HL-60 (cell line): ENCODE results near the gene UBQLN4.

ENCODE experiments used
- POLR2AphosphoS5 ChIP-seq: IDR thresholded peaks from 2 replicates; pipeline ENCODE4 v1.6.1; 2012; ENCODE audit warnings: low read depth
- TF ChIP-seq, protein P1 (sequence below): IDR thresholded peaks from one replicate; pipeline ENCODE4 v1.5.1; 2011; ENCODE audit warnings: low read length, control low read depth, inconsistent platforms; ENCODE audit not compliant: insufficient read depth
- TF ChIP-seq, protein P2 (sequence below): IDR thresholded peaks from 2 replicates; pipeline ENCODE4 v1.6.1; 2012; ENCODE audit warnings: low read depth; ENCODE audit not compliant: insufficient replicate concordance

GRCh38 chr1:156065871-156066270, 12.3 kb upstream of the UBQLN4 start:
- TF ChIP-seq, protein P1, sequence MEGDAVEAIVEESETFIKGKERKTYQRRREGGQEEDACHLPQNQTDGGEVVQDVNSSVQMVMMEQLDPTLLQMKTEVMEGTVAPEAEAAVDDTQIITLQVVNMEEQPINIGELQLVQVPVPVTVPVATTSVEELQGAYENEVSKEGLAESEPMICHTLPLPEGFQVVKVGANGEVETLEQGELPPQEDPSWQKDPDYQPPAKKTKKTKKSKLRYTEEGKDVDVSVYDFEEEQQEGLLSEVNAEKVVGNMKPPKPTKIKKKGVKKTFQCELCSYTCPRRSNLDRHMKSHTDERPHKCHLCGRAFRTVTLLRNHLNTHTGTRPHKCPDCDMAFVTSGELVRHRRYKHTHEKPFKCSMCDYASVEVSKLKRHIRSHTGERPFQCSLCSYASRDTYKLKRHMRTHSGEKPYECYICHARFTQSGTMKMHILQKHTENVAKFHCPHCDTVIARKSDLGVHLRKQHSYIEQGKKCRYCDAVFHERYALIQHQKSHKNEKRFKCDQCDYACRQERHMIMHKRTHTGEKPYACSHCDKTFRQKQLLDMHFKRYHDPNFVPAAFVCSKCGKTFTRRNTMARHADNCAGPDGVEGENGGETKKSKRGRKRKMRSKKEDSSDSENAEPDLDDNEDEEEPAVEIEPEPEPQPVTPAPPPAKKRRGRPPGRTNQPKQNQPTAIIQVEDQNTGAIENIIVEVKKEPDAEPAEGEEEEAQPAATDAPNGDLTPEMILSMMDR: no peak
- TF ChIP-seq, protein P2, sequence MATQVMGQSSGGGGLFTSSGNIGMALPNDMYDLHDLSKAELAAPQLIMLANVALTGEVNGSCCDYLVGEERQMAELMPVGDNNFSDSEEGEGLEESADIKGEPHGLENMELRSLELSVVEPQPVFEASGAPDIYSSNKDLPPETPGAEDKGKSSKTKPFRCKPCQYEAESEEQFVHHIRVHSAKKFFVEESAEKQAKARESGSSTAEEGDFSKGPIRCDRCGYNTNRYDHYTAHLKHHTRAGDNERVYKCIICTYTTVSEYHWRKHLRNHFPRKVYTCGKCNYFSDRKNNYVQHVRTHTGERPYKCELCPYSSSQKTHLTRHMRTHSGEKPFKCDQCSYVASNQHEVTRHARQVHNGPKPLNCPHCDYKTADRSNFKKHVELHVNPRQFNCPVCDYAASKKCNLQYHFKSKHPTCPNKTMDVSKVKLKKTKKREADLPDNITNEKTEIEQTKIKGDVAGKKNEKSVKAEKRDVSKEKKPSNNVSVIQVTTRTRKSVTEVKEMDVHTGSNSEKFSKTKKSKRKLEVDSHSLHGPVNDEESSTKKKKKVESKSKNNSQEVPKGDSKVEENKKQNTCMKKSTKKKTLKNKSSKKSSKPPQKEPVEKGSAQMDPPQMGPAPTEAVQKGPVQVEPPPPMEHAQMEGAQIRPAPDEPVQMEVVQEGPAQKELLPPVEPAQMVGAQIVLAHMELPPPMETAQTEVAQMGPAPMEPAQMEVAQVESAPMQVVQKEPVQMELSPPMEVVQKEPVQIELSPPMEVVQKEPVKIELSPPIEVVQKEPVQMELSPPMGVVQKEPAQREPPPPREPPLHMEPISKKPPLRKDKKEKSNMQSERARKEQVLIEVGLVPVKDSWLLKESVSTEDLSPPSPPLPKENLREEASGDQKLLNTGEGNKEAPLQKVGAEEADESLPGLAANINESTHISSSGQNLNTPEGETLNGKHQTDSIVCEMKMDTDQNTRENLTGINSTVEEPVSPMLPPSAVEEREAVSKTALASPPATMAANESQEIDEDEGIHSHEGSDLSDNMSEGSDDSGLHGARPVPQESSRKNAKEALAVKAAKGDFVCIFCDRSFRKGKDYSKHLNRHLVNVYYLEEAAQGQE: no peak
- no peak for TF ChIP-seq POLR2AphosphoS5
